HG02763 (cell line): ENCODE measurements around the gene SAXO1.
"Not testable (repeated sequence)": the region's sequence is repeated elsewhere in the genome, so short reads cannot be mapped to it uniquely, and the experiment has no call there.

Source experiments
- ATAC-seq: cut with Tn5 transposase; IDR thresholded peaks from one replicate; pipeline ENCODE4 v1.9.1; 2021; ENCODE audit warnings: mild to moderate bottlenecking, moderate library complexity; ENCODE audit not compliant: unreplicated experiment

The SAXO1 gene

GRCh38 chr9:19000133-19000532, 32.9 kb downstream of the SAXO1 start:
- ATAC-seq: no peak

- no peak for ATAC-seq
Observed at GRCh38 chr9:18999173-18999785, 33.7 kb downstream of the SAXO1 start.

GRCh38 chr9:18997151-18997550, 35.9 kb downstream of the SAXO1 start:
- no peak for ATAC-seq

GRCh38 chr9:18996211-18996610, 36.8 kb downstream of the SAXO1 start:
- no peak for ATAC-seq

GRCh38 chr9:18994263-18994916, 38.6 kb downstream of the SAXO1 start:
- ATAC-seq: no peak

GRCh38 chr9:18991197-18991596, 41.8 kb downstream of the SAXO1 start:
- not testable (repeated sequence) for ATAC-seq

GRCh38 chr9:18990494-18990893, 42.5 kb downstream of the SAXO1 start:
- ATAC-seq: no peak

- no peak for ATAC-seq
Observed at GRCh38 chr9:18989865-18990264, 43.1 kb downstream of the SAXO1 start.

GRCh38 chr9:18989097-18989496, 43.9 kb downstream of the SAXO1 start:
- ATAC-seq: no peak

GRCh38 chr9:18988003-18988402, 45.0 kb downstream of the SAXO1 start:
- ATAC-seq: no peak

- ATAC-seq: no peak
Observed at GRCh38 chr9:18985996-18986395, 47.0 kb downstream of the SAXO1 start.

- no peak for ATAC-seq
Observed at GRCh38 chr9:18985464-18985951, 47.5 kb downstream of the SAXO1 start.

GRCh38 chr9:18982262-18982620, 50.8 kb downstream of the SAXO1 start:
- no peak for ATAC-seq

- ATAC-seq: no peak
Observed at GRCh38 chr9:18981476-18982261, 51.3 kb downstream of the SAXO1 start.

- ATAC-seq: no peak
Observed at GRCh38 chr9:18980189-18980588, 52.8 kb downstream of the SAXO1 start.

- ATAC-seq: no peak
Observed at GRCh38 chr9:18979367-18979766, 53.6 kb downstream of the SAXO1 start.

GRCh38 chr9:18978188-18978587, 54.8 kb downstream of the SAXO1 start:
- no peak for ATAC-seq

GRCh38 chr9:18976709-18977531, 56.1 kb downstream of the SAXO1 start:
- ATAC-seq: no peak

GRCh38 chr9:18976221-18976708, 56.7 kb downstream of the SAXO1 start:
- no peak for ATAC-seq

GRCh38 chr9:18973348-18973747, 59.7 kb downstream of the SAXO1 start:
- ATAC-seq: no peak

GRCh38 chr9:18972675-18973074, 60.3 kb downstream of the SAXO1 start:
- ATAC-seq: no peak
